Kidney epithelial cell (primary cell): Measurements from ENCODE around the gene ADCY6. TPM values are rescaled to one million over a fixed set of nuclear protein-coding genes. Genes with fewer than 3 reads are reported as not detected.

Experiments used
- DNase-seq: peaks from one replicate; pipeline ENCODE4 v3.0.0-alpha.2; 2010; ENCODE audit warnings: low read depth
- H3K27me3 ChIP-seq: 2 replicates; pipeline ENCODE4 v1.6.0; 2011; ENCODE audit warnings: low read length; ENCODE audit not compliant: control insufficient read depth, insufficient read depth
- H3K36me3 ChIP-seq: 2 replicates; pipeline ENCODE4 v1.5.1; 2011; ENCODE audit warnings: low read length; ENCODE audit not compliant: control insufficient read depth, insufficient read depth
- H3K4me3 ChIP-seq: 2 replicates; pipeline ENCODE4 v1.5.1; 2011; ENCODE audit warnings: low read depth, mild to moderate bottlenecking, control low read depth, low read length
- total RNA-seq: library from RNA; depleted of rRNA; stranded (reverse); fragments of >200 nt; gene quantifications from 2 replicates; pipeline ENCODE4 v1.2.3, GENCODE V29; 2015
- TF ChIP-seq, protein P1 (sequence below): IDR thresholded peaks from 2 replicates; pipeline ENCODE4 v1.5.1; 2011; ENCODE audit warnings: mild to moderate bottlenecking, moderate library complexity, low read length, control low read depth, inconsistent platforms; ENCODE audit not compliant: insufficient read depth, poor library complexity, severe bottlenecking

The ADCY6 gene
- total RNA-seq, 1 donor from 2014 or later, result 24.3 TPM

DNA sequence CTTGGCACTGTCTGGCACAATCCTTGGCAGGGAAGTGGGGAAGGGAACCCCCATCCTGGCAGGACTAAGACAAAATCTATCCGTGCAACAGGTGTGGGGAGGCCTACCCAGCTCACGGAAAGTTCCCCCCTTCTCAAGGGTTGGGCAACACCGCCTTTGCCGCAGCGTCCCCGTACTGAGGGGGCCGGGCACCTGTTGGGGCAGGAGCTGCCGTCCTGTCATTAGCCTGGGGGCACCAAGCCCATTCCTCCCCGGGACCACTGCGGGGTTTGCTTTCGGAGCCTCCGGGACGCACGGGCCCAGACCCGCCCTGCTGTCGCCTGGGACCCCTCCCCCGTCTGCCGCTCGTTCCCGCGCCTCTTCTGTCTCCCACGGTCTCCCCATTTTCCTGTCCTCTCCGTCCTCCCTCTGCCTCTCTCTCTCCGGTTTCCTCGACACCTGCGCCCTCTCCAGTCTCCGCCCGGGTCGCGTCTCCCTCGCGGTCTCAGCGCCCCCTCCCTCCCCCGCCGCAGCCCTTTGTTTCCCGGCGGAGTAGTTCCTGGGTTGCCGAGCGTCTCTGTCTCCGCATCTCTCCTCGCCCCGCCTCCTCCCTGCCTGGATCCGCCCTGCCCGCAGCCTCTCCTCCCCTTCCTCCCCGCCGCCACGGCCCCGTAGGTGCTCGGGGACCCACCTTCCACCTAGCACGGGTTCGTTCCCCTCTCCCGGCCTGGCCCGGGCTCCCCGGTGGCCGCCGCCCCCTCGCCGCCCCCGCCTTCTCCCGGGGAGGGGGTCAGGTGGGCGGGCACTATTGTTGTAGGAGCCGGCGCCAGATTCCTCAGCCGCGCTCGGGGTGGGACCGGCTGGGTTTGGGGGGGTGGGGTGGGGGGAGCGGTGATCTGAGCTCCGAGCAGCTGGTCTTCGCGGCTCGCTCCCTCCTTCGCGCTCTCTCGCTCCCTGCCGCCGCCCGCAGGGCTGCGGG, 29.3 kb upstream of the ADCY6 start, which contains the start of gene CACNB3:
Gene CACNB3 (plus strand): TSS at position 624 of the 958 bp plus-strand sequence. CDS start 434 bp downstream, outside the sequence.
- no peak for DNase-seq
- no peaks in the 10 kb centered on the region for H3K36me3 ChIP-seq
- H3K27me3 ChIP-seq, result no peaks in the 10 kb centered on the region
- H3K4me3 ChIP-seq, result peak within 1 kb of the TSS; percentile 65
- TF ChIP-seq, protein P1, sequence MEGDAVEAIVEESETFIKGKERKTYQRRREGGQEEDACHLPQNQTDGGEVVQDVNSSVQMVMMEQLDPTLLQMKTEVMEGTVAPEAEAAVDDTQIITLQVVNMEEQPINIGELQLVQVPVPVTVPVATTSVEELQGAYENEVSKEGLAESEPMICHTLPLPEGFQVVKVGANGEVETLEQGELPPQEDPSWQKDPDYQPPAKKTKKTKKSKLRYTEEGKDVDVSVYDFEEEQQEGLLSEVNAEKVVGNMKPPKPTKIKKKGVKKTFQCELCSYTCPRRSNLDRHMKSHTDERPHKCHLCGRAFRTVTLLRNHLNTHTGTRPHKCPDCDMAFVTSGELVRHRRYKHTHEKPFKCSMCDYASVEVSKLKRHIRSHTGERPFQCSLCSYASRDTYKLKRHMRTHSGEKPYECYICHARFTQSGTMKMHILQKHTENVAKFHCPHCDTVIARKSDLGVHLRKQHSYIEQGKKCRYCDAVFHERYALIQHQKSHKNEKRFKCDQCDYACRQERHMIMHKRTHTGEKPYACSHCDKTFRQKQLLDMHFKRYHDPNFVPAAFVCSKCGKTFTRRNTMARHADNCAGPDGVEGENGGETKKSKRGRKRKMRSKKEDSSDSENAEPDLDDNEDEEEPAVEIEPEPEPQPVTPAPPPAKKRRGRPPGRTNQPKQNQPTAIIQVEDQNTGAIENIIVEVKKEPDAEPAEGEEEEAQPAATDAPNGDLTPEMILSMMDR, result no peak

DNA sequence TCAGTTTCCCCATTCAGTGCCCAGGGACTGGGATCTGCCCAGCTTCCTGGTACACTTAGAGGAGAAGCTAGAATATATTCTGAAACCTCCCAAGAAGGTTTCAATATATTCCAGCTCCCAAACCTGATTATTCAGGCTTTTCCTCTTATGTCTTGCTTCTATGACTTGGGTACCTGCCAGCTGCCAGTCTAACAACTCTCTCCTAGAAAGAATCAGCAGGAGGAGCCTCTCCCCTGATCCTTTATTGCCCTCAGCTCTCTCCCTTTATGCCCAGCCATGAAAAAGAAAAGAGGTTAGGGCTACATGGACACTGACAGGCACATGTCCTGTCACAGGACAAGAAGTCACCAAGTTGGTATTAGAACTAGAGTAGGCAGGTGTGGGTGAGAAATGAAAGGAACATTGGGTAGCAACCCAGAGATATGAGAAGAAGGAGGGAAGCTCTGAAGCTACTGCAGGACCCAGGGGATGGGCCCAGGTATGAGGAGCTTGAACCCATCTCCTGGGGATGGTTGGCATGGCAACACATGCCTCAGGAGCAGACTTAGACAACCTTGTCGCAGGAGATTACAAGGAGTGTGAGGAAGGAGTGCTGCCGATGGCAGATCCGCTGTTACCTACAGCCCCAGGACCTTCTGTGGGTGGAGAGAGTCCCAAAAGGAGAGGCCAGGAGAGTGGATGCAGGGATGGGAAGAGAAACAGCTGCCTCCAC, 27.4 kb upstream of the ADCY6 start:
- DNase-seq, result no peak
- H3K27me3 ChIP-seq, result no peaks in the 10 kb centered on the region
- H3K36me3 ChIP-seq, result no peaks in the 10 kb centered on the region
- TF ChIP-seq, protein P1, result no peak
- H3K4me3 ChIP-seq, result peak overlapping the region; percentile 56

DNA sequence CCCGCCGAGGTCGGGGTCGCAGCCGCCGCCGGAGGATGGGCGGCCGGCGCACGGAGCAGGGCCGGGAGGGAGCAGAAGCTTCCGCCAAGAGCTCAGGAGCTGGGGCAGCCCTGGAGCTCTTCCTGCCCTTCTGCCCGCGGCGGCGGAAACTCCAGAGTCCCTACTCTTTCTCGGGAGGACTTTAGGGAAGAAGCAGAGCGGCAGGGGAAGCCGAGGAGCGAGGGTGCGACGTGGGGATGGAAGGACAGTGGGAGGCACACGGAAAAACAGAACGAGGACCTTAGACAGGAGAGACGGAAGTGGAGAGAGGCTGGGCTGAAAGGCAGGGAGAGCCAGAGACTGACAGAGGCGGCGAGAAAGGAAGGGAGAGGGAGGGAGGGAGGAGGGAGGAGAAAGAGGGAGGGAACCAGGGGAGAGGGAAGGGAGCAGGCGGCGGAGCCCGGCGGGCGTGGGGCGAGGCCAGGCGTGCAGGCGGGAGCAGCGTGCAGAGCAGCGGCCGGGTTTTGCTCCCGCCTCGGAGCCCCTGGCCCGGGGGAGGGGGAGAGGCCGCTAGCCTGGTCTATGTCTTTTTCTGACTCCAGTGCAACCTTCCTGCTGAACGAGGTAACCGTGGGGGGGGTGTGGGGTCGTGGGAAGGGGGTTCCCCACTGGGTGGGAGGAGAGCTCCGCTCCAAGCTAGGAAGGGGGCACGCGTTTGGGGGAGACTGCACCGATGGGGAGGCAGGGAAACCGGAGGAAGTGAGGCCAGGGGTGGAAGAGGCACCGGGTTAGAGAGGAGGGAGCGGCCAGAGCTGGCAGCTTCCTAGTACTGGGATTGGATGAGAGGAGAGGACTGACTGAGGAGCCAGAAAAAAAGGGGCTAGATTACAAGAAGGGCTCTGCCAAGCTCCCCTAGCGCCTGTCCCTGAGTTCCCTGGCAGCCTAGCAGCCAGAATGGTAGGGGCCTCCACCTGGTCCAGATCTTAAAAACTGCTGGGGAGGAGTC, 26.5 kb upstream of the ADCY6 start:
- peak; percentile 44 for DNase-seq
- TF ChIP-seq, protein P1, result no peak
- H3K4me3 ChIP-seq, result peak overlapping the region; percentile 56
- no peaks in the 10 kb centered on the region for H3K27me3 ChIP-seq
- no peaks in the 10 kb centered on the region for H3K36me3 ChIP-seq

DNA sequence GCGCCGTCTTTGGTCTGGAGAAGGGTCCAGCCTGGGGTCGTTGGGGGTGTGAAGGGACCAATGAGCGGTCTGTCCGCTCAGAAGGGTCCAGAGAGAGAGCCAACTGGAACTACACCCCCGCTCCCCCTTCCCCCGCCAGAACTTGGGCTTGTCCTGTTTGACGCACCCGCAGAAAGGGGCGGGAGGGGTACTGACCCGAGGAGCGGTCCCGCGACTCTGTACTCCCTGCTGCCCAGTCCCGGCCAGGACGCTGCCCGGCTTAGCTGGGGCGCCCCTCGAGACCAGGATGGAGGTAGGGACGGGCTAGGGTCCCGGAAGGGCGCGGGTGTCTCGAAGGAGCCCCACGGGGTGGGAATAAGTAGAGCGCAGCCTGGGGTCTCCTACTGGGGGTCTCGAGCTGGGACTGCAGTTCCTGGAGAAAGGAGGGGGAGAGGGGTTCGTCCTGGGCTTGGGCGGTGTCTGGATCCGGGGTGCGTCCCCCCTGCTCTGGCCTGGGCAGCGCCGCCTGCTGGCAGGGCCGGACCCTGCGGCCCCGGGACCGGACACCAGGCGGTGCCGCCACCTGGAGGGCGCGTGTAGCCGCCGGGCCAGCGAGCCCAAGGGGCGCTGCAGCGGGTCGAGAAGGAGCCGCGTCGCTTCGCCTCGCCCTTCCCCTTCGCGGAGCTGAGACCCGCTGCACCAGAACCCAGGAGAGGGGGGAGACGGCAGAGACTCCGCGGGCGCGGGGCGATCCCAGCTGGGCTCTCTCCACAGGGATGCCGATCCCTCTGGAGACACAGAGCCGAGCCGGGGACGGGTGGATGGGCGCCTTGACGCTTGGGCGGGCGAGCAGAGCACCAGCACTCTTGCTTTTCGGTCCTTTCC, 25.6 kb upstream of the ADCY6 start:
- DNase-seq, result no peak
- TF ChIP-seq, protein P1, result peak; percentile 80
- Histone ChIP-seq H3K36me3 (no peaks in the 10 kb centered on the region), H3K4me3 (peak overlapping the region; percentile 56), H3K27me3 (no peaks in the 10 kb centered on the region)
